Stimulated activated naive CD8-positive, alpha-beta T cell treated with anti-CD3 and anti-CD28 coated beads, Interleukin-15, Interleukin-2, amounts not matched to agents 100 U/mL and 50 U/mL, for 24 hours (primary cell): ENCODE data around the gene ANKRD23.
"Not testable (repeated sequence)": the region's sequence is repeated elsewhere in the genome, so short reads cannot be mapped to it uniquely, and the experiment has no call there.

ENCODE experiments used
- ATAC-seq: fragments of 150-1000 bp; cut with Tn5 transposase; one replicate; pipeline ENCODE4 v1.10.0; 2021
- DNase-seq: peaks from one replicate; pipeline ENCODE4 v3.0.0; 2021

The ANKRD23 gene

GRCh38 chr2:96843538-96844268 lies at the start of gene ANKRD23:
ANKRD23 (minus strand) TSS chr2:96844021; CDS start chr2:96843992, 29 bp downstream.
- ATAC-seq (no peak), DNase-seq (no peak)

- DNase-seq (no peak), ATAC-seq (no peak)
These were observed 47.9 kb upstream of the ANKRD23 start for GRCh38 chr2:96891591-96892333.

GRCh38 chr2:96890726-96891385 lies 47.0 kb upstream of the ANKRD23 start:
- no peak for ATAC-seq
- DNase-seq, result no peak

GRCh38 chr2:96890252-96890651 lies 46.4 kb upstream of the ANKRD23 start:
- DNase-seq (no peak), ATAC-seq (no peak)

GRCh38 chr2:96889502-96889901 lies 45.7 kb upstream of the ANKRD23 start:
- not testable (repeated sequence) for ATAC-seq, DNase-seq

- DNase-seq (no peak), ATAC-seq (no peak)
These were observed 44.5 kb upstream of the ANKRD23 start for GRCh38 chr2:96888072-96889011.

GRCh38 chr2:96887493-96888012 lies 43.7 kb upstream of the ANKRD23 start:
- no peak for ATAC-seq
- no peak for DNase-seq

GRCh38 chr2:96885432-96886347 lies 41.9 kb upstream of the ANKRD23 start:
- DNase-seq, result no peak
- ATAC-seq, result no peak

GRCh38 chr2:96884299-96885094 lies 40.7 kb upstream of the ANKRD23 start:
- ATAC-seq (no peak), DNase-seq (no peak)

GRCh38 chr2:96883306-96883705 lies 39.5 kb upstream of the ANKRD23 start:
- ATAC-seq, result no peak

GRCh38 chr2:96882906-96883305 lies 39.1 kb upstream of the ANKRD23 start:
- ATAC-seq (no peak), DNase-seq (no peak)

More at GRCh38 chr2:96883306-96883705, 39.5 kb upstream of the ANKRD23 start:
- no peak for DNase-seq

GRCh38 chr2:96882230-96882629 lies 38.4 kb upstream of the ANKRD23 start:
- DNase-seq, result no peak

GRCh38 chr2:96881349-96882195 lies 37.8 kb upstream of the ANKRD23 start:
- ATAC-seq (no peak), DNase-seq (no peak)

More at GRCh38 chr2:96882230-96882629, 38.4 kb upstream of the ANKRD23 start:
- no peak for ATAC-seq

- DNase-seq, result no peak
- no peak for ATAC-seq
These were observed 37.1 kb upstream of the ANKRD23 start for GRCh38 chr2:96880891-96881273.

- no peak for ATAC-seq
These were observed 35.8 kb upstream of the ANKRD23 start for GRCh38 chr2:96879545-96880040.

GRCh38 chr2:96878796-96879544 lies 35.1 kb upstream of the ANKRD23 start:
- DNase-seq (no peak), ATAC-seq (no peak)

More at GRCh38 chr2:96879545-96880040, 35.8 kb upstream of the ANKRD23 start:
- DNase-seq, result no peak

GRCh38 chr2:96878171-96878570 lies 34.4 kb upstream of the ANKRD23 start:
- DNase-seq, result no peak
- ATAC-seq, result no peak

GRCh38 chr2:96877631-96878092 lies 33.8 kb upstream of the ANKRD23 start:
- DNase-seq (no peak), ATAC-seq (no peak)
